ENCODE data around the gene ZFP1. TPM values are rescaled to one million over a fixed set of nuclear protein-coding genes. Genes with fewer than 3 reads are reported as not detected.

ZFP1 gene
- total RNA-seq, 1 experiment from 2014 or later: 21.3 TPM

DNA sequence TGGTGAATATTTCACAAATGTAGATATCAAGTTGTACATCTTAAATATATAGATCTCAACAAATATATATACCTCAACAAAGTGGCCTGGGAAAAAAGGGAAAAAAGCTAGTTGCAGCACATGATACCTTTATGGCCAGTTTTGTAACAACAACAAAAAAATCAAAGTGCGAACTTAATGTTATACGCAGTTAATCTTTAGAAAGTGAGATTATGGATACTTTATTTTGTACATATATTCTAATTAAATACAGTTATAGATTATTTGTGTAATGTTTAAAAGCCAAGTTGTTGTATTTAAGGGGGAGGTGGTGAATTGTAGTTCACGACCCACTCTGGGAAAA is 385 bp upstream of the ZFP1 start:
- no peak for DNase-seq (ENCODE audit: low read depth)

DNA sequence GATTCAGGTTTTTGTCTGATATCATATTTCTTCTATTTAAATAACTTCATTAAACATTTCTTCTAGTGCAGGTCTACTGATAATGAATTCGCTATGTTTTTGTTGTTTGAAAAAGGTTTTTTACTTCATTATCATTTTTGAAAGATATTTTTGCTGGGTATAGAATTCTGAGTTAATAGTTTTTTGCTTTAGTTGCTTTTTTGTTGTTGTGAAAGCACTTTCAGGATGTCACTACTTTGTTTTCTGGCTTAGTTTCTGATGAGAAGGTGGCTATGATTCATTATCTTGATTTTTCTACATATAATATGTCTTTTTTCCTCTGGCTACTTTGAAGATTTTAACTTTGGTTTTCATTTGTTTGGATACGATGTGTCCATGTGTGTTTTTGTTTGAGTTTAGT is 3.5 kb downstream of the ZFP1 start:
- no peak for DNase-seq (ENCODE audit: low read depth)

DNA sequence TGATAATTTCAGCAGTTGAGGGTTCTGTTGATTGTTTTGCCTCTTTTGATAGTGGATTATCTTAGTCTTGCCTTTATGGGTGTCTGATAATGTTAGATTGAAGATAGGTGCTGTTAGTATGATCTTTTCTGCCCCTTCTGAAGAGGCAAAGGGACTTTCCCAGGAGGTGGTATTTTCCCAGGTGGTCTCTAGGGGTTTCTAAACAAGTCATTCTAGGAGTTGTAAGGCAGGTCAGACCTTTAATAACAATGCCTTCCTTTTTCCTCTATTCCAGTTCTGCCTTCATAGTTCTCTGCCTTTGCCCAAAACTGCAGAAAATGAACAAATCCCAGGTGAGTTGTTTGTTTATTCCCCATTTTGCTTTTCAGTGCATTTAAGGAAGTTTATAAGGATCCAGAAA is 4.3 kb downstream of the ZFP1 start:
- DNase-seq (ENCODE audit: low read depth): no peak

DNA sequence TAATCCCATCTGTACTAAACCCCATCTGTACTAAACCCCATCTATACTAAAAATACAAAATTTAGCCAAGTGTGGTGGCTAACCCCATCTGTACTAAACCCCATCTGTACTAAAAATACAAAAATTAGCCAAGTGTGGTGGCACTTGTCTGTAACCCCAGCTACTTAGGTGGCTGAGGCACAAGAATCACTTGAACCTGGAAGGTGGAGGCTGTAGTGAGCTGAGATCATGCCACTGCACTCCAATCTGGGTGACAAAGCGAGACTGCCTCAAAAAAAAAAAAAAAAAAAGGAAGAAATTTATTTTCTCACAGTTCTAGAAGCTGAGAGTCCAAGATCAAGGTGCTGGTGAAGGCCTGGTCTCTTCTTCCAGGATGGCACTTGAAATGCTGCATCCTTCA is 12.1 kb downstream of the ZFP1 start:
- DNase-seq (ENCODE audit: low read depth): no peak

DNA sequence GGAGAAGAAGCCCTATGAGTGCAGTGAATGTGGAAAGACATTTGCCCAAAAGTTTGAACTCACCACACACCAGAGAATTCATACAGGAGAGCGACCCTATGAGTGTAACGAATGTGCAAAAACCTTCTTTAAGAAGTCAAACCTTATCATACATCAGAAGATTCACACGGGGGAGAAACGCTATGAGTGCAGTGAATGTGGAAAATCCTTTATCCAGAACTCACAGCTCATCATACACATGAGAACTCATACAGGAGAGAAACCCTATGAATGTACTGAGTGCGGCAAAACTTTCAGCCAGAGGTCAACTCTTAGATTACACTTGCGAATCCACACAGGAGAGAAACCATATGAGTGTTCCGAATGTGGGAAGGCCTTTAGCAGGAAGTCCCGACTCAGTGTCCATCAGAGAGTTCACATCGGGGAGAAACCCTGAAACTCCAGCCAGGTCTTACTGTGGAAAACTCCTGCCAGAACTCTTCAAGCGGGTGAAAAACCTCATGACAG is 21.6 kb downstream of the ZFP1 start:
- DNase-seq (ENCODE audit: low read depth): no peak

DNA sequence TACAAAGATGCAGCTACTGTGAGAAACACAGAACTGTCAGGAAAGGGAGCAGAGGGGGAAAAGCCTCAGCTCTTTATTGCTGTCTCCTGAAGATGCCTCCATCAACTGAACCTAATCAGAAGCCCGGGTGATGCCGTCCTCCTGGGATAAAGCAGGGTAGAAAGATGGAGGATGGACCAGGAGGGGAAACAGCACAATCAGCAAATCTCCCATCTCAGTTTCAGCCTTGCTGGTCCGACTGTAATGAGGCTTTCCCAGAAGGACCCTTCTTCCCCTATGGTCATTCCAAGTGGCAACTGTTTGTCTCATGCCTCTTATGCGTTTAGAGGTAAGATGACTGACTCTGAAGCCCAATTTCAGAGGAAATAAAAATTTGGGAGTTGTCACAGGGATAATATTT is 24.3 kb downstream of the ZFP1 start:
- no peak for DNase-seq (ENCODE audit: low read depth)

DNA sequence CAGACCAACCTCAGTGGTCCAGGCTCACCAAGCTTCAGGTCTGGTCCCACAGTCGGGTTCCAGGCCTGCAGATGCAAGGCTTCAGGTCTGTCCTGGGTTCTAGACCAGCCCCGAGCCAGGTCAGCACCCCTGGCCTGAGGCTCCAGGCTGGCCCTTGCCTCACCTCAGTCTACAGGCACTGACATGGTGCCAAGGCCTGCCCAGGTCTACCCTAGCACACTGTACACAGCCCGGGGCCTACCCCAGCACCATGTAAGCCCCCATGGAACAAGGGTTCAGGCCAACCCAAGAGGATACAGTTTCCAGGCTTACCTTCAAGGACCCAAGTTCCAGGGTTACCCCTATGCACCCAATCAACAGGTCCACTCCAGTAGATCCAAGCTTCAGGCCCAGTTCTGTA is 26.8 kb downstream of the ZFP1 start:
- no peak for DNase-seq (ENCODE audit: low read depth)

DNA sequence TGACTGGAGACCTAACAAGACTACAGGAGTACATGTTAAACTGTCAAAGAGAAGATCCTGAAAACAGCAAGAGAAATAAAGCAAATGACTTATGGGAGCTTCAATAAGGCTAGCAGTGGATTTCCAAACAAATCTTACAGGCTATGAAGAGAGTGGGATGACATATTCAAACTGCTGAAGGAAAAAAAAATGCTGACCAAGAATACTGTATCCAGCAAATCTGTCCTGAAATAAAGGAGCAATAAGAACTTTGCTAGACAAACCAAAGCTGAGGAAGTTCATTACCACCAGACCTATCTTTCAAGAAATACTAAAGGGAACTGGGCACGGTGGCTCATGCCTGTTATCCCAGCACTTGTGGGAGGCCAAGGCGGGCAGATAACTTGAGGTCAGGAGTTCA is 28.6 kb downstream of the ZFP1 start:
- DNase-seq (ENCODE audit: low read depth): no peak

DNA sequence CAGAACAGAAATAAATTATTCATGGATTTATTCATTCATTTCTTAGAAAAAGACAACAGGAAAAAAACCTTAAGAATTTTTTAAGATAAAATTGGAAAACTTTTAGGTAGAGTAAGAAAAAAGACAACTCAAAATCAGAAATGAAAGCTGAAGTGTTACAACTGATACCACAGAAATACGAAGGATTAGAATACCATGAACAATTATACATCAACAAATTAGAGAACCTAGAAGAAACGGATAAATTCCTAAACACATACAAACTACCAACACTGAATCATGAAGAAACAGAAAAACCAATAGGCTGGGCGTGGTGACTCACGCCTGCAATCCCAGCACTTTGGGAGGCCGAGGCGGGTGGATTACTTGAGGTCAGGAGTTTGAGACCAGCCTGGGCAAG is 30.9 kb downstream of the ZFP1 start:
- no peak for DNase-seq (ENCODE audit: low read depth)

DNA sequence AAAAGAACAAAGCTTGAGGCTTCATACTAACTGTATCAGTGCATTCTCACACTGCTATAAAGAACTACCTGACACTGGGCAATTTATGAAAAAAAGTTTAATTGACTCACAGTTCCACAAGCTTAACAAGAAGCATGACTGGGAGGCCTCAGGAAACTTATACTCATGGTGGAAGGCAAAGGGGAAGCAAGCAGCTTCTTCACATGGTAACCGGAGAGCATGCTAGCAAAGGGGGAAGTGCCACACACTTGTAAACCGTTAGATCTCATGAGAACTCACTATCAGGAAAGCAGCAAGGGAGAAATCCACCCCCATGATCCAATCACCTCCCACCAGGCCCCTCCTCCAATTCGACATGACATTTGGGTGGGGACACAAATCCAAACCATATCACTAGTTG is 33.3 kb downstream of the ZFP1 start:
- no peak for DNase-seq (ENCODE audit: low read depth)

DNA sequence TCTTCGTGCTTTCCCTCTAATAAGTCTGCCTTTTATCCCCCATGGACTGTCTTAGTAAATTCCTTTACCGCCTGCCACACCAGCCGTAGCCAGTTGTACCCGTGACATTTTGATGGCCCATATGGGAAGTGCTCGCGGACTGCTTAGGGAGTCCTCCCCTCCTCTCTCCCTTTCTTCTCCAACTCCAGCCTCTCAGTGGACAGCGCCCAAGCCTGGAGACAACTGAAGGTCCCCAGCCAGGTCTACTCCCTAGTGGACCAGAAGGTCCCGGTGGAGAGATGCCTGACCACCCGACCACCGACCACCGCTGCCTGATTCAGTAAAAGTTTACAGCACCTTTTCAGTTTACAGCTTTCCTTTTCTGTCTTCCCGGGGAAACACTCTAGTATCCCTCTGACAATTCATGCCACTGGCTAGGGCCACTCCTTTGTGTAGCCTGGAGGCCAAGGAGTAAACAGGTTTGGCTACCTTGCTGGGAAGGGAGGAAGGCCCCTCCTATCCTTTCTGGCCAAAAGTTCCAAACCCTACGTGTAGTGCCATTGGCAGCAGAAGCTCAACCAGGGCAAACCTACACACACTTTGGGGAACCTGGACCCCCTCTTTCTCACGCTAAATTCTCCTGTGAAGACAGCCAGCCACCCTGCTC is 40.6 kb downstream of the ZFP1 start:
- DNase-seq (ENCODE audit: low read depth): no peak

DNA sequence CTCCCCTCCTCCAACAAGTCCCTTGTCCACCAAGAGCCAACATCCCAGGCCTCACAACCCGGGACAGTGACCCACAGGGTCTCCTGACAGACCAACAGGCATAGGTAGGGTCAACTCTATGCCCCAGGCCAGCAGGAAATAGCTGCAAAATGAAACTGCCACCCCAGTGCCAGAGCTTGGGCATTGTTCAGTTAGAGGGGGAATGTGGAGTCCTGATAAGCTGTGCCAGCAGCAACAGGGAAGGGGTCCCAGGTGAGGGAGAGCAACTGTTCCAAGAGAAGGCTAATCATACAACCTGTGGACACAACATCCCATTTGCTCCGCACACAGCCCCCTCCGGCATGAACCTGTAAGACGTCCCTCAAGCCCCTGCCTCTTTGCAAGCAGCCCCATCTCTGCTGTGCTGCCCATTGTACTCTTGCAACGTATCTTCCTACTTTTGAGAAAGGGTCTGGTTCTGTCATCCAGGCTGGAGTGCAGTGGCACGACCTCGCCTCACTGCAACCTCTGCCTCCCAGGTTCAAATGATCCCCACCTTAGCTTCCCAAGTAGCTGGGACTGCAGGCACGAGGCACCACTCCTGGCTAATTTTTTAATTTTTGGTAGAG is 41.4 kb downstream of the ZFP1 start:
- no peak for DNase-seq (ENCODE audit: low read depth)

DNA sequence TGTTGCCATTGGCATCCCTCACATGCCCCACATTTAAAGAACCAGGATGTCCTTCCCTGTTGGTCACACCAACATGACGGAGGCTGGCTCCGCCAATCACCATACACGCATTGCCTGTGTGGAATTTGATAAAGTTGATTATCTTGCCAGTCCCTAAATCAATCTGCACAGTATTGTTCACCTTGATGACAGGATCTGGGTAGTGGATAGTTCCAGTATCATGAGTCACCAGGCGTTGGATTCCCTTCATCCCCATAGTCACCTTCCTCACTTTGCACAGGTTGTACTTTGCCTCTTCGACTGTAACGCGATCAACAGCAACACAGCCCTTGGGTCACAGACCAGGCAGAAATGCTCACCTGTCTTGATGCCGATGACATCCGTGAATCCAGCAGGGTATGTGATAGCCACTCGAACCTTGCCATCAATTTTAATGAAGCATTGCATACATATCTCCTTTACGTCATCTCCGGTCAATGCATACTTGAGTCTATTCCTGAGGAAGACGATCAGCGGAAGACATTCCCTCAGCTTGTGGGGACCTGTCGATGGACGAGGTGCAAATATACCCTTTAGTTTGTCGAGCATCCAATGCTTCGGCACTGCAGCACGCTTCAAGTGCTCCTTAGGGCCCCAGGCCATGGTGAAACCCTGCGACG is 44.4 kb downstream of the ZFP1 start:
- no peak for DNase-seq (ENCODE audit: low read depth)

DNA sequence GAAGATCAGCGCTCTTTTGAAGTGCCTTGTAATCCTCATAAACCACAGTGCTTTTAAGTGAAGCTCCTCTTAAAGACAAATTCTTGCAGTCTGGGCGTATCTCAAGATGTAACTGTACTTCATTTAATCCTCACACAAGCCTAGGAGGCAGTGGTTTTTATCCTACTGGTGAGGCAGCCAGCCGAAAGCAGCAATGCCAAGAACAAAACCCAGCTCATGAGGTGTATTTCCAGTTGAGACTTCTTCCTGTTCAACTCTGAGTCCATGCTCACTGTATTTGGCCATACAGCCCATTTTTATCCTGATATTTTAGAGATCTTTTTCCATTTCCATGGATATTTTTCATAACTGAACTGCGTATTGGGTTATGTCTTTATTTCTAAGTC is 44.9 kb downstream of the ZFP1 start:
- no peak for DNase-seq (ENCODE audit: low read depth)

DNA sequence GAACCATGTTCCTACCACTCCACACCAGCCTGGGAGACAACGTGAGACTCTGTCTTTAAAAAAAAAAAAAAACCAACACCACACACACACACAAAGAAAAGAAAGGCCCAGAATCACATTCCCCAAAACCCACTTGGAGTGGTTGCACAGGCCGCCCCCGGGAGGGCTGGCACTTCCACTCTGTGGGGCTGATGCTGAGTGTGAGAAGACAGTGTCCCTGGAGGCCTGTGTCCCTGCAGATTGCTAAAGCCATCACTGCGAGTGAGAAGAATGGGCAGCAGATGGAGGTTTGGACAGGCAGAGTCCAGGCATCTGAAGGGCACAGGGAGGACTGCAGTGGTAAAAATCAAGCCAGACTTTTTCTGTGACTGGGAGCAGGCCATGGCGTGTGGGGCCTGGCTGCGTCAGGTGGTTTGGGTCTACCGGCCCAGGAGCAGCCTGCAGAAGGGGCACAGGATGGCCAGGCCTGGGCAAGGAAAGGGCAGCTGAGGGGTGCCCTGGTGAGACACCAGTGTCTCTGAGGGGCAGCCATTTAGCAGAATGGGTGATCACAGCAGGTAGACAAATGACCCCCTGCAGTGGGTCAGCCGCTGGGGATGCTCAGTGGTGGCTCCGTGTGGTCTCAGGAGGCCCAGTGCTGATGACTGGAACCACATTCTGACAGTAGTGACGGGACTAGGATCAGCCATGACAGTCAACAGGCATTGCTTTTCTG is 45.6 kb downstream of the ZFP1 start:
- no peak for DNase-seq (ENCODE audit: low read depth)

DNA sequence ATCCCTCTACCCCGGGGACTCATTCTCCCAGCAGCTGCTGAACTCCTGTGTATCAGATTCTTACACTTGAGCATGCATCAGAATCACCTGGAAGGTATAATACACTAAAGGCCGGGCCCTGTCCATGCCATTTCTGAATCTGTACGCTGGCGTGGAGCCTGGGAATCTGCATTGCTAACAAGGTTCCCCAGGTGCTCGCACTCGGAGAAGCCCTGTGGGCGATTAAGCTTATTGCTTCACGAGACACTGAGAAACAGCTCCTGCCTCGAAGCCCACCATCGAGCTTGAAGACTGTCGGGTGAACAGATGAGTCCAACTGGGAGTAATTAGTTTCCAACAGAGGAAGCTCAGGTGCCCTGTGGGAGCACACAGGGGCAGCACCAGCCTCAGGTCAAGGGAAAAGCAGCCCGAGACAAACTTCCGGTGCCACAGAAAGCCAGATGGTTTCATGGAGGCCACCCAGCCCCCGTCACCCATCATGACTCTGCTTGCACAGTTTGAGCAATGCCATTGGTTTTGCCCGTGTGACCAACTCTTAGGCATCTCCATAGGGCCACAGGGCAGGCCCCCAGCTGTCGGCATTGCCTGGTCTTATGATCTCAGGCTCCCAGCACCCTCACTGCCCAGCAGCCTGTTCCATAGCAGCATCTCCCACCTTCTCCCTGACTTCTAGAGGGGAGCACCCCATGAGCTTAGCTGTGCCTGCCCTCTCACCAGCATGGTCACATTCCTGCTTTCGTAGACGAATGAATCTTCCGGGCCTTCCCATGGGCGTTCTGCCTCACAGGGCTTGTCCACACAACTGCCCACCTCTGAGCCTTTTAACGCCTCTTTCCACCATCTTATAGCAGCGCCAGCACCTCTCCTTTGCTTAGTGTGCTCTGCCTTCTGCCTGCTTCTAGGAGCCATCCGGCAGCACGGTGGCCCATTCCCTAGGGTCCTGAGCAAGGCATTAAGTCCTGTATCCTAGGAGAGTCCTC is 47.8 kb downstream of the ZFP1 start:
- no peak for DNase-seq (ENCODE audit: low read depth)

DNA sequence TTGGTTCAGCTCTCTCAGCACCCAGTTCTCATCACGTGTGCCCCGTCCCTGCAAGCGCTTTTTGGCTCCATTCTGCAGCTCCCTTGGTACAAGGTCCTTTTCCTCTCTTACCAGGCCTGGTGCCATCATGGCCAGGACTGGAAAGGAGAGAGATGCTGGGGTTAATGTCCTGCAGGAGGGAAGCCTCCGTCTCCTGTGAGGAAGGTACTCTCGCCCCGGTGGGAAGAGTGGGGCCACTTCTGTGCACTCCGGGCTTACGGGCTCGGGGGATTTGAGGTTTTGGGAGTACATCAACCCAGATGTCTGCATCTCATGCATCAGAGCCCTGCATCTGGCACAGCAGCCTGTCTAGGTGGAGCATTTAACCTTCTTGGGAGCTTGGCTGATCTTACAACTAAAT is 48.5 kb downstream of the ZFP1 start:
- no peak for DNase-seq (ENCODE audit: low read depth)

DNA sequence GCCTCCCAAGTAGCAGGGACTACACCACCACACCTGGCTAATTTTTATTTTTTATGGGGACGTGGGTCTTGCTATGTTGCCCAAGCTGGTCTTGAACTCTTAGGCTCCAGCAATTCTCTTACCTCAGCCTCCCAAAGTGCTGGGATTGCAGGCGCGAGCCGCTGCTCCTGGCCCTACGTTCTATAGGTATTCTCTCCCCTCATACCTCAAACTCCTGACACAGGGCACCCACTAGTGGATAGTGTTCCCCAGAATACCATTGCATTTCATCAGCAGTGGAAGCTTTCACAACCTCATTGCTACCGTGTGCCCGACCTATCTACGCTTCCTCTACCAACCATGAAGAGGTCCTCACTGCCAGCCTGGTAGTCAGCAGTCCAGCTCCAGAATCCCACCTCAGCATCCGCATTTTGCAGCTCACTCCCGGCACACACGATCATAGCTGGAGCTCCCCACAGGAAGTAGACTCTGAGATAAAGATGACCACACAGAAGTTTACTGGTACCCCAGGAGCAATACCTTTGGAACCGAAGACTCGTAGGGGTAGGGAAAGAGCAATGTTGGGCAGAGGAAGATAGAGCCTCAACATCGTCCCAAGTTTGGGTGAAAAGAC is 49.3 kb downstream of the ZFP1 start:
- DNase-seq (ENCODE audit: low read depth): no peak

DNA sequence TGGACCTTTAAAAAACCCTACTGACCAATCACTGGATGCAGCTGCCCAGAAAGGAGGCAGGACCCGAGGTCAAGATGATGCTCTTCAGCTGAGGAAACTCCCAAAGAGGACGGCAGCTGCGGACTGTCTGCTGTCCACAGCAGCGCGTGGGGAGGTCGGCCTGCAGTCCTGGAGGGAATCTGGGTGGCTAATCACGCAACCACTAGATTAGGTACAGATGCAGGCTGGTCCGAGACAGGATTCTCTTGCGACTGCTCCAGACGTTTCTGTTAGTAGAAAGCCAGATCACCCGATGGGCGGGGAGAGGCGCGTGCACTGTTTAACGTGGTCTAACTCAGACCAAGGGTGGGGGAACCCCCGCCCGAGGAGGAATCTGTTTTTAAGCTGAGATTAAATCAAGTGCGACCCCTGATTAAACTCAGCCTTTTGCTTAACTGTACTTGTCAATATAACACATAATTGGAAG is 49.8 kb downstream of the ZFP1 start:
- DNase-seq (ENCODE audit: low read depth): peak; percentile 61

DNA sequence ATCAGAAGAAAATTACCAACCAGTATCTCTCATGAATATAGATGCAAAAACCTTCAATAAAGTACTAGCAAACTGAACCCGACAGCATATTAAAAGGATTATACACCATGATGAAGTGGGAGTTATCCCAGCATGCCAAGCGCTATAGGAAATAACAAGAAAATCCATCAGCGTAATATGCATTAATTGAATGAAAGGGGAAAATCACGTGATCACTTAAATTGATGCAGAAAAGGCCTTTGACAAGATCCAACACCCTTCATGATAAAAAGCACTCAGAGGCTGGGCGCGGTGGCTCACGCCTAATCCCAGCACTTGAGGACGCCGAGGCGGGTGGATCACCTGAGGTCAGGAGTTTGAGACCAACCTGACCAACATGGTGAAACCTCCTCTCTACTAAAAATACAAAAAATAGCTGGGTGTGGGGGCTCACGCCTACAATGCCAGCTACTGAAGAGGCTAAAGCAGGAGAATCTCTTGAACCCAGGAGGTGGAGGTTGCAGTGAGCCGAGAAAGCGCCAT is 53.8 kb downstream of the ZFP1 start:
- no peak for DNase-seq (ENCODE audit: low read depth)

DNA sequence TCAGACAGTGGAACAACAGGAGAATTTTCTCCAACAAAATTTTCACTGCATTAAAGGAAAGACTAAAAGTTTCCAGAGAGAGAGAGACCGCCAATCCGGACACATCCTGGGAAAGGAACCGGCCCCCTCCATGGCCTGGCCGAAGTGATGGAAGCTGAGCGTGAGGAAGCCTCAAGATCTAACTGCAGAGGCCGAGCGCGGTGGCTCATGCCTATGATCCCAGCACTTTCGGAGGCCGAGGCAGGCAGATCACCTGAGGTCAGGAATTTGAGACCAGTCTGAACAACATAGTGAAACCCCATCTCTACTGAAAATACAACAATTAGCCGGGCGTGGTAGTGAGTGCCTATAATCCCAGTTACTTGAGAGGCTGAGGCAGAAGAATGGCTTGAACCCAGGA is 54.8 kb downstream of the ZFP1 start:
- no peak for DNase-seq (ENCODE audit: low read depth)

Data from RPMI7951 (cell line).